Loucy (cell line): Measurements from ENCODE around the gene HOXB7.

Experiments
- EZH2phosphoT487 ChIP-seq: fragments of 200-600 bp; IDR thresholded peaks from 2 replicates; pipeline ENCODE4 v1.6.1; 2018; ENCODE audit warnings: antibody characterized with exemption, mild to moderate bottlenecking, moderate library complexity, borderline replicate concordance
- TF ChIP-seq, protein P1 (sequence below): fragments of 200-600 bp; sonication (generic); conservative IDR thresholded peaks from 2 replicates; pipeline ENCODE4 v1.5.1; 2014; ENCODE audit warnings: mild to moderate bottlenecking, antibody characterized with exemption, low read length

DNA sequence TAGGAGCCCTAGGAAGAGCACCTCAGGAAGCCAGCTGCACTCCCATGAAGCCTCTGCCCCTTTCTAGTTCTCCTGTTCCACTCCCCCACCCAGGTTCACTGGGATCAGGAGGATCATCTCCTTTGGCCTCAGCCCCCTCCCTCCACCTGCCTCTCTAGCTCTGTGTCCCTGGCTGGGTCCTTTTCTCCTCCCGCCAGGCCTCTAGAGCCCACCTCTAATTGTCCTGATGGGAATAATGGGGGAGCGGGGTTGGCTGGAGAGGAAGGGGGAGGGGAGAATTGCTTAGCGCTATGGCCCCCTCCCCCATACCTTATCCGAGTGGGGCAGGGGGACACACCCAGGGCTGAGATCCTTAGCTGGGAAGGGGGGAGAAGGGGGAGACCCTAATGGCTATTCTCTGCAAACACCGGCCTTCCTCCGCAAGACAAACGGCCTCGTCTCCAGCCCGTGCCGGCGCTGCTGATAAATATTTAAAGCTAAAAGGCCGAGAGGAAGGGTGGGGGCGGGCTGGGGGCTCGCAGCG is 997 bp downstream of the HOXB7 start:
- TF ChIP-seq, protein P1, sequence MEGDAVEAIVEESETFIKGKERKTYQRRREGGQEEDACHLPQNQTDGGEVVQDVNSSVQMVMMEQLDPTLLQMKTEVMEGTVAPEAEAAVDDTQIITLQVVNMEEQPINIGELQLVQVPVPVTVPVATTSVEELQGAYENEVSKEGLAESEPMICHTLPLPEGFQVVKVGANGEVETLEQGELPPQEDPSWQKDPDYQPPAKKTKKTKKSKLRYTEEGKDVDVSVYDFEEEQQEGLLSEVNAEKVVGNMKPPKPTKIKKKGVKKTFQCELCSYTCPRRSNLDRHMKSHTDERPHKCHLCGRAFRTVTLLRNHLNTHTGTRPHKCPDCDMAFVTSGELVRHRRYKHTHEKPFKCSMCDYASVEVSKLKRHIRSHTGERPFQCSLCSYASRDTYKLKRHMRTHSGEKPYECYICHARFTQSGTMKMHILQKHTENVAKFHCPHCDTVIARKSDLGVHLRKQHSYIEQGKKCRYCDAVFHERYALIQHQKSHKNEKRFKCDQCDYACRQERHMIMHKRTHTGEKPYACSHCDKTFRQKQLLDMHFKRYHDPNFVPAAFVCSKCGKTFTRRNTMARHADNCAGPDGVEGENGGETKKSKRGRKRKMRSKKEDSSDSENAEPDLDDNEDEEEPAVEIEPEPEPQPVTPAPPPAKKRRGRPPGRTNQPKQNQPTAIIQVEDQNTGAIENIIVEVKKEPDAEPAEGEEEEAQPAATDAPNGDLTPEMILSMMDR: no peak
- no peak for TF ChIP-seq EZH2phosphoT487
